Astrocyte (in vitro differentiated cells and primary cell): ENCODE results near the gene PI4KA.

Source experiments
- EZH2 ChIP-seq: IDR thresholded peaks from 2 replicates; pipeline ENCODE4 v1.6.1; 2012; ENCODE audit warnings: mild to moderate bottlenecking, low read length, inconsistent platforms; ENCODE audit not compliant: insufficient read depth
- TF ChIP-seq, protein P1 (sequence below): IDR thresholded peaks from 2 replicates; pipeline ENCODE4 v1.5.1; 2011; ENCODE audit warnings: low read depth, mild to moderate bottlenecking, inconsistent platforms, low read length, moderate library complexity; ENCODE audit not compliant: insufficient read depth

DNA sequence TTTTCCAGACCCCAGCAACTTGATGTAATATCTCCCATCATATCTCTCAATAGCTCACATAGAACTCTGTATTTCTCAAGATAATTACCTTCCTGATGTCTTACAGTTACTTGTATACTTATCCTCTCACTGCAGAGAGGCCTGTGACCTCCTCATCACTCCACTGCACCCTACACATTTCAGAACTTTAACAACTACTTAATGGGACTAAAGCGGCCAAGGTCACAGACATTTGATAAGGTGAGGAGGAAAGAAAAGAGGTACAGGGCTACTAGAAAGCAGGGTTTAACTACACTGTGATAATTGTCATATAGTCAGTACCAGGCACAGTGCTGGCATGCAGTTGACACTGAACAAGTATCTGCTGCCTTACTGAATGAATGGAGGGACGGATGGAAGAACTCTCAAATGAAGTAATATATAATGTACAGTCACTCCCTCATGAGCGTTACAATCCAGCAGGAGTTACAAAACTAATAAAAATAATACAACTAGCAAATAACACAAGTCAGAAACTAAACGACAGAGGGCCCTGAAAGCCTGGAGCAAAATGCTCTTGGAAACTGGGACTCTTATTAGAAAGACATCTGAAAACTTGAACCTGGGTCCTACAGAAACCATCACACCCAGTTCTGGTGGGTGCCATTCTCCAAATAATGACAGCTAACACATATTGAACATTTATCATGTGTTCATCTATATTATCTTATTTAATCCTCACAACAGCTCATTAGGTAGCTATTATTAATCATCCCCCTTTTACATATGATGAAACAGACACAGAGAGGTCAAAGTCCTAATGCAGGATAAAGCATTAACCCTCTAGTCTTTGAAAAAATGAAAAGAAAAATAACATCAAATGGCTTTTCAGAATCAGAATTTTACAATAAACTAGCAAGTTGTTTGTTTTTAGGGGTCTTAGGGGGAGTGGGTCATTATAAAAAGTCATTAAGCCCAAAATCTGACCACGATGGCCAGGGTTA, 14.3 kb downstream of the PI4KA start:
- TF ChIP-seq, protein P1, sequence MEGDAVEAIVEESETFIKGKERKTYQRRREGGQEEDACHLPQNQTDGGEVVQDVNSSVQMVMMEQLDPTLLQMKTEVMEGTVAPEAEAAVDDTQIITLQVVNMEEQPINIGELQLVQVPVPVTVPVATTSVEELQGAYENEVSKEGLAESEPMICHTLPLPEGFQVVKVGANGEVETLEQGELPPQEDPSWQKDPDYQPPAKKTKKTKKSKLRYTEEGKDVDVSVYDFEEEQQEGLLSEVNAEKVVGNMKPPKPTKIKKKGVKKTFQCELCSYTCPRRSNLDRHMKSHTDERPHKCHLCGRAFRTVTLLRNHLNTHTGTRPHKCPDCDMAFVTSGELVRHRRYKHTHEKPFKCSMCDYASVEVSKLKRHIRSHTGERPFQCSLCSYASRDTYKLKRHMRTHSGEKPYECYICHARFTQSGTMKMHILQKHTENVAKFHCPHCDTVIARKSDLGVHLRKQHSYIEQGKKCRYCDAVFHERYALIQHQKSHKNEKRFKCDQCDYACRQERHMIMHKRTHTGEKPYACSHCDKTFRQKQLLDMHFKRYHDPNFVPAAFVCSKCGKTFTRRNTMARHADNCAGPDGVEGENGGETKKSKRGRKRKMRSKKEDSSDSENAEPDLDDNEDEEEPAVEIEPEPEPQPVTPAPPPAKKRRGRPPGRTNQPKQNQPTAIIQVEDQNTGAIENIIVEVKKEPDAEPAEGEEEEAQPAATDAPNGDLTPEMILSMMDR, result no peak
- no peak for TF ChIP-seq EZH2
